Activated B cell treated with CpG ODN at 0.5 μM for 24 hours (primary cell): ENCODE measurements around the gene NDUFAF8. TPM values are rescaled to one million over a fixed set of nuclear protein-coding genes. Genes with fewer than 3 reads are reported as not detected.

Experiments
- ATAC-seq: fragments of 200-7000 bp; cut with Tn5 transposase; one replicate; pipeline ENCODE4 v1.10.0; 2021; ENCODE audit warnings: low read depth, mild to moderate bottlenecking, moderate library complexity
- CTCF ChIA-PET: fragments of 350-600 bp; sonication (Branson Sonifier 250); formaldehyde crosslinking; loops from one replicate; lab custom pipeline; 2021; ENCODE audit warnings: antibody characterized with exemption; lab: Charles Lee
- POLR2A ChIA-PET: fragments of 350-600 bp; sonication (Branson Sonifier 250); formaldehyde crosslinking; loops from one replicate; lab custom pipeline; 2021; ENCODE audit warnings: antibody characterized with exemption; lab: Charles Lee
- DNase-seq: peaks from one replicate; pipeline ENCODE4 v3.0.0; 2022
- H3K27ac Mint-ChIP-seq: one replicate; pipeline ENCODE4 v1.8.0; 2020; ENCODE audit warnings: mixed read lengths
- H3K27me3 Mint-ChIP-seq: one replicate; pipeline ENCODE4 v1.8.0; 2021; ENCODE audit warnings: mixed read lengths
- H3K36me3 Mint-ChIP-seq: one replicate; pipeline ENCODE4 v1.8.0; 2021; ENCODE audit warnings: low read depth, mixed read lengths
- H3K4me1 Mint-ChIP-seq: one replicate; pipeline ENCODE4 v1.8.0; 2021; ENCODE audit warnings: mixed read lengths
- H3K4me3 Mint-ChIP-seq: one replicate; pipeline ENCODE4 v1.8.0; 2020; ENCODE audit warnings: mild to moderate bottlenecking, mixed read lengths
- H3K9me3 Mint-ChIP-seq: one replicate; pipeline ENCODE4 v1.8.0; 2020; ENCODE audit warnings: mixed read lengths
- intact Hi-C: fragments of 100-400 bp; cut with micrococcal nuclease; formaldehyde crosslinking; loops from one replicate; pipeline ENCODE4 v1.15.1; 2024
- total RNA-seq: library from RNA; stranded (reverse); gene quantifications from 2 replicates; pipeline ENCODE4 v1.2.3, GENCODE V29; 2022
- TF ChIP-seq, protein P1 (sequence below): fragments of 200-600 bp; IDR thresholded peaks from one replicate; pipeline ENCODE4 v1.8.0; 2022; ENCODE audit warnings: antibody characterized with exemption, mild to moderate bottlenecking

NDUFAF8 gene
- total RNA-seq, 1 donor from 2014 or later, result 55.8 TPM

DNA sequence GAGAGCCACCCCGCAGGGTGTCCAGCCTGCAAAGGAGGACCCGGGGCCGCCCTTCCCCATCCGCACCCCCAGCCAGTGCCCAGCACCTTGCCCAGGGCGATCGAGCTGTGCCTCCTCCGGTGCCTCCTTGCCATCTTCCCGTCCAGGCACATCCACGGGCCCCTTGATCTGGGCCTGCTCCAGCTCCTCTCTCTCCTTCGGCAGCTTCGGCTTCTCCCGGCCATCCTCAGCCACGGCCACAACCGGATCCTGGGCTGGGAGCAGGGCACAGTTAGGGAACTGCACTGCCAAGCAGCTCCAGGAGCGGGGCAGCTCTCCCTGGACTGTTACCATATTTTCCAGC, 13.8 kb downstream of the NDUFAF8 start:
- no peak for ATAC-seq
- Mint-ChIP-seq H3K4me3 (no peak overlapping the region), H3K27ac (no peak overlapping the region), H3K36me3 (peaks cover 55% of the 10 kb centered on the region), H3K27me3 (no peaks in the 10 kb centered on the region), H3K4me1 (peaks cover 11% of the 10 kb centered on the region), H3K9me3 (no peaks in the 10 kb centered on the region)
- TF ChIP-seq, protein P1, sequence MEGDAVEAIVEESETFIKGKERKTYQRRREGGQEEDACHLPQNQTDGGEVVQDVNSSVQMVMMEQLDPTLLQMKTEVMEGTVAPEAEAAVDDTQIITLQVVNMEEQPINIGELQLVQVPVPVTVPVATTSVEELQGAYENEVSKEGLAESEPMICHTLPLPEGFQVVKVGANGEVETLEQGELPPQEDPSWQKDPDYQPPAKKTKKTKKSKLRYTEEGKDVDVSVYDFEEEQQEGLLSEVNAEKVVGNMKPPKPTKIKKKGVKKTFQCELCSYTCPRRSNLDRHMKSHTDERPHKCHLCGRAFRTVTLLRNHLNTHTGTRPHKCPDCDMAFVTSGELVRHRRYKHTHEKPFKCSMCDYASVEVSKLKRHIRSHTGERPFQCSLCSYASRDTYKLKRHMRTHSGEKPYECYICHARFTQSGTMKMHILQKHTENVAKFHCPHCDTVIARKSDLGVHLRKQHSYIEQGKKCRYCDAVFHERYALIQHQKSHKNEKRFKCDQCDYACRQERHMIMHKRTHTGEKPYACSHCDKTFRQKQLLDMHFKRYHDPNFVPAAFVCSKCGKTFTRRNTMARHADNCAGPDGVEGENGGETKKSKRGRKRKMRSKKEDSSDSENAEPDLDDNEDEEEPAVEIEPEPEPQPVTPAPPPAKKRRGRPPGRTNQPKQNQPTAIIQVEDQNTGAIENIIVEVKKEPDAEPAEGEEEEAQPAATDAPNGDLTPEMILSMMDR, result no peak
- ChIA-PET CTCF (interaction anchor here (0.8 to 3.6 kb wide), 6 partner anchors 14 to 348 kb away, joined by 3 to 26 read pairs (median 5); partner anchors contain the start of genes CEP131, NDUFAF8 and TEPSIN), POLR2A (interaction anchor here (0.6 to 1.0 kb wide), 2 partner anchors 260 to 265 kb away, joined by 3 to 6 read pairs; partner anchors contain the start of gene ACTG1)
- no peak for DNase-seq
- intact Hi-C loops, result loop anchor here (1.0 to 5.0 kb wide), 6 partner anchors 42 to 348 kb away; partner anchors contain the start of genes FAAP100 and SLC38A10

DNA sequence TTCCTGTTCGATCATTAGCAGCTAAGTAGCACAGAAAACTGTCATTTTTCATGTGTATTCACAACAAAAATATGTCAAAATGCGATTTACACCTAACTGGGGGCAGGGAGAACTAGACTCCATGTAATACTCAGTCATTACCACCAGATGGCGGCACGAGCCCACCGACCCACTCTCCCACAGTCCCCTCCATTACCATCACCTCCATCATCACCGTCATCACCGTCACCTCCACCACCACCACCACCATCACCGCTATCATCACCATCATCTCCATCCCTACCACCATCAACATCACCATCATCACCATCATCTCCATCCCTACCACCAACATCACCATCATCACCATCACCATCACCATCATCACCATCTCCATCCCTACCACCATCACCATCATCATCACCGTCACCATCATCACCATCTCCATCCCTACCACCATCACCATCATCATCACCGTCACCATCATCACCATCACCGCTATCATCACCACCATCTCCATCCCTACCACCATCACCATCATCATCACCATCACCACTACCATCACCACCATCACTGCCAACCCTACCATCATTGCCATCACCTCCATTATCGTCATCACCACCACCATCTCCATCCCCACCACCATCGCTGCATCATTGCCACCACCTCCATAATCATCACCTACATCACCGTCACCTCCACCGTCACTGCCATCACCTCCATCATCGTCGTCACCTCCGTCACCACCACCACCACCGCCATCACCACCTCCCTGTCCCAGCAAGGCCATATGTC, 14.4 kb downstream of the NDUFAF8 start:
- POLR2A ChIA-PET, result interaction anchor here (1.0 kb wide), 1 partner anchor 264 kb away, joined by 6 read pairs; no protein-coding TSS in a partner anchor
- H3K27me3 Mint-ChIP-seq, result no peaks in the 10 kb centered on the region
- H3K4me1 Mint-ChIP-seq, result peaks cover 11% of the 10 kb centered on the region
- intact Hi-C loops, result loop anchor here (1.0 to 5.0 kb wide), 6 partner anchors 41 to 348 kb away; partner anchors contain the start of genes FAAP100 and SLC38A10
- H3K9me3 Mint-ChIP-seq, result no peaks in the 10 kb centered on the region
- no peak overlapping the region for H3K27ac Mint-ChIP-seq
- ATAC-seq (peak; percentile 88), DNase-seq (peak; percentile 35)
- H3K4me3 Mint-ChIP-seq, result no peak overlapping the region
- TF ChIP-seq, protein P1, result no peak
- peaks cover 59% of the 10 kb centered on the region for H3K36me3 Mint-ChIP-seq
- CTCF ChIA-PET, result interaction anchor here (0.8 to 3.6 kb wide), 7 partner anchors 14 to 348 kb away, joined by 3 to 26 read pairs (median 5); partner anchors contain the start of genes CEP131, NDUFAF8, SLC38A10 and TEPSIN

DNA sequence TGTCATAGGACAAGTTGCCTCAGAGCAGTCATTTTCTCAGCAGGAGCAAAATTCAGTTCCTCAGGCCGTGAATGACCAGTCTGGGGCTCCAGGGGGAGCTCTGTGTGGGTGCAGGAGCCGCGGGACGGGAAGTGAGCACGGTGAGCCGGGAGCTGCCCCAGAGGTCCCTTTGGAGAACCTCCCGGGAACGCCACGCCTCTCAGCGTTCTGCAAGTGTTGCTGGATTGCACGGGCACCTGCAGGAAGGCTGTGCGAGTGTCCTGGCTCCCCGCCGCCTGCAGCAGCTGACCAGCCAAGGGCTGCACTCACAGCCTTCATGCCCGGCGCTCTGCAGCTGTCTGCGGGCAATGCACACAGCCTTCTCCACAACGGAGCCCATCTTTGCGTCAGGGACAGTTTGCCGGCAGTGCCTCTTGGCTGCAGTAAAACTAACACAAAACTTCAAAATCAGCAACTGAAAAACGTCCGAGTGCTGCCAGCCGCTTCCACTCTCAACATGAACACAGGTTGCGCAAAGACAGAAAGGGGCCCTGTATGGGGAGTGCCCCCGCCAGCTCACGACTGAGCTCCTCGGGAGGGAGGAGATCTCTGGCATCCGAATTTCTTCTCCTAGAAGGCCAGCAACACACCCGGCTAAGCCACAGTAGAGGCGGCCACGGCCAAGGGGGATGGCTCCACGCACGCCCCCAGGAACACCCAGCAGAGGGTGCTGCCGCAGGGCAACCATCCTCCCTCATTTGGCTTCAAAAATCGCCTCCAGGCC, 16.0 kb downstream of the NDUFAF8 start:
- POLR2A ChIA-PET, result interaction anchor here (1.3 kb wide), 1 partner anchor 264 kb away, joined by 3 read pairs; no protein-coding TSS in a partner anchor
- Mint-ChIP-seq H3K27ac (no peak overlapping the region), H3K4me3 (no peak overlapping the region), H3K4me1 (peaks cover 17% of the 10 kb centered on the region), H3K27me3 (no peaks in the 10 kb centered on the region), H3K9me3 (no peaks in the 10 kb centered on the region), H3K36me3 (peaks cover 66% of the 10 kb centered on the region)
- intact Hi-C loops, result loop anchor here (5.0 kb wide), 2 partner anchors 132 to 297 kb away; partner anchors contain the start of gene FAAP100
- ATAC-seq, result no peak
- CTCF ChIA-PET, result interaction anchor here (3.6 kb wide), 1 partner anchor 229 kb away, joined by 26 read pairs; no protein-coding TSS in a partner anchor
- DNase-seq, result no peak
- TF ChIP-seq, protein P1, result no peak

DNA sequence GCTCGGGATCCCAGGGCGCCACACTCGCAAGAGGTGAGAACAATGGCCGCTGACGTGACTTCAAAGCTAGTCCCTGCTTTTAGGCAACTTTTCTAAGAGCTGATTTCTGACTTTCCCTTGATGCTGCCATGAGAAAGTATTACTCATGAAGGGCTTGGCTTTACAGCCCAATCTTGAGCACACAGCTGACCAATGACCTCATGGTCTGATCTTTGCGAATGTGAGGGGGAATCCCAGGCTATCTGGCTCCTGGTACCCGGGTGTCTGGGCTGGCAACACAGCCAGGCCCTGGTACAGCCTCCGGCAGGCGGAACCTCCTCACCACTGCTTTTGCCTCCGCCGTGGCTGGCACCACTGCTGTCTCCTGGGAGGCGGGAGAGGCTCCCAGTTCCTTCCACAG, 17.5 kb downstream of the NDUFAF8 start:
- peaks cover 68% of the 10 kb centered on the region for H3K36me3 Mint-ChIP-seq

More for the DNA sequence above, 17.5 kb downstream of the NDUFAF8 start:
- POLR2A ChIA-PET, result interaction anchor here (0.6 kb wide), 1 partner anchor 424 kb away, joined by 6 read pairs; no protein-coding TSS in a partner anchor
- TF ChIP-seq, protein P1, result no peak
- H3K9me3 Mint-ChIP-seq, result no peaks in the 10 kb centered on the region
- intact Hi-C loops, result no loop called here
- ATAC-seq (no peak), DNase-seq (no peak)
- no peak overlapping the region for H3K27ac Mint-ChIP-seq
- CTCF ChIA-PET, result no interaction called here
- no peak overlapping the region for H3K4me3 Mint-ChIP-seq
- H3K4me1 Mint-ChIP-seq, result peaks cover 13% of the 10 kb centered on the region
- no peaks in the 10 kb centered on the region for H3K27me3 Mint-ChIP-seq
